ENCODE measurements around the gene ERC2.

Gene ERC2

DNA sequence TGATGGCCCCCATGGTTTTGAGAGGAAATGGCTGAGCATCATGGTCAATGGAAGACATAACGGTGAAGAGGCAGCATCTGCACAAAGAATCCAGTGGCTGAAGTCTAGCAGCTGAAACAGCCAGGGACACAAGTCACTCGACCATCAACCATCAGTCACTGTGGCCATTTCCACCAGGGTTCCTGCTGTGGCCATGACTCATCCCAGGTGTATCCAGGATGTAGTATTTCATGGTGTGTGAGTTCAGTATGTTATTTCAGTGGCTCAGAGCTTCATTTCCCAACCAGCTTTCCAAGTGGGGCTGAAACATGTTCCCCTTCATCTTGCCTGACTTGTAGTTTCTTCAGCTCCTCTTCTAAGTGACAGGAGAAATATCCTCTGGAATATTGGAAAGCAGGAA, 933.4 kb downstream of the ERC2 start:
- H3K4me3 ChIP-seq (ENCODE audit: control insufficient read depth, low read depth, low read length): no peak overlapping the region
- TF ChIP-seq CTCF (conservative IDR thresholded peaks at IDR 0.05; ENCODE audit: control insufficient read depth, insufficient read depth, low read depth, low read length): no peak
- DNase-seq (ENCODE audit: low read depth): no peak

- no peak for DNase-seq (ENCODE audit: low read depth)
- no peak overlapping the region for H3K4me3 ChIP-seq (ENCODE audit: control insufficient read depth, low read depth, low read length)
- TF ChIP-seq CTCF (conservative IDR thresholded peaks at IDR 0.05; ENCODE audit: control insufficient read depth, insufficient read depth, low read depth, low read length): no peak
Observed at GRCh38 chr3:55532806-55533205, 935.5 kb downstream of the ERC2 start.

DNA sequence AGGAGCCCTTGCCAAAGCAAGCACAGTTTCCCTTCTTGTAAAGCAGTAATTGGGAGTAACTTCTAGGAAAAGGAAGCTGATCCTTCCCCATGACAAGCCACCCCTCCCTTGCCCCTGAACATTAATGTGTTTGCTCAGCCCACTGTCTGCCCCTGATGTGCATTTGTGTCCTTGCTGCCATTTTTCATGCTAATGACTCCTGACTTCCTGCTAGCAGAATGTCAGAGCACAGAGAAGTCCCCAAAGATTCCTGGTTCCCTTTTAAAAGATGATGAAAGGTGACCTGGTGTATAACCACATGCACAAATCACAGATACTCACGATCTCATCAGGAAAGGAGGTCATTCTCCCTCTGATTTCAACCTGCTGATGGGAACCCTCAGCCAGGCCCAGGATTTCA, 936.9 kb downstream of the ERC2 start:
- TF ChIP-seq CTCF (conservative IDR thresholded peaks at IDR 0.05; ENCODE audit: control insufficient read depth, insufficient read depth, low read depth, low read length): no peak
- no peak overlapping the region for H3K4me3 ChIP-seq (ENCODE audit: control insufficient read depth, low read depth, low read length)
- no peak for DNase-seq (ENCODE audit: low read depth)

GRCh38 chr3:55527361-55527760, 940.9 kb downstream of the ERC2 start:
- no peak overlapping the region for H3K4me3 ChIP-seq (ENCODE audit: control insufficient read depth, low read depth, low read length)
- no peak for DNase-seq (ENCODE audit: low read depth)
- no peak for TF ChIP-seq CTCF (conservative IDR thresholded peaks at IDR 0.05; ENCODE audit: control insufficient read depth, insufficient read depth, low read depth, low read length)

GRCh38 chr3:55526332-55527030, 941.8 kb downstream of the ERC2 start:
- DNase-seq (ENCODE audit: low read depth): no peak
- no peak overlapping the region for H3K4me3 ChIP-seq (ENCODE audit: control insufficient read depth, low read depth, low read length)
- TF ChIP-seq CTCF (conservative IDR thresholded peaks at IDR 0.05; ENCODE audit: control insufficient read depth, insufficient read depth, low read depth, low read length): no peak

DNA sequence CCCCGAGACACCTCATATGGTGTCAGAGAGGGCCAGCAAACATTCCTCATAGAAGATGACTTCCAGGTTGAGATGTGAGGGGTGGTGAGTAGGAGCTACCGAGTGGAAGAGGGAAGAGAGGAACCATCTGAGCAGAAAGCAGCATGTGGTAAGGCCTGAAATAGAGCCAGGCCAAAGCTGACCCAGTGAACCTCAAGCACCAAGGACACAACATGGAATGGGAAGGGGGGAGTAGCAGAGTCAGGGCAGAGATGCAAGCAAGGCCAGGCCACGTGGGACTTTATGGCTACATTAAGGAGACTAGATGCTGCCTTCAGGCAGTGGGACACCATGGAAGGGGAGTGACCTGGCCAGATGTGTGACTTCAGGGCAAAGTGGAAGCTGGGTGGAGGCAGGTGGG, 942.8 kb downstream of the ERC2 start:
- H3K4me3 ChIP-seq (ENCODE audit: control insufficient read depth, low read depth, low read length): no peak overlapping the region
- DNase-seq (ENCODE audit: low read depth): no peak
- TF ChIP-seq CTCF (conservative IDR thresholded peaks at IDR 0.05; ENCODE audit: control insufficient read depth, insufficient read depth, low read depth, low read length): no peak

Data from fibroblast of mammary gland (primary cell).